Measurements from ENCODE around the gene AMN. TPM values are rescaled to one million over a fixed set of nuclear protein-coding genes. Genes with fewer than 3 reads are reported as not detected.

The AMN gene
- total RNA-seq, 1 experiment from 2014 or later = 21.8 TPM

DNA sequence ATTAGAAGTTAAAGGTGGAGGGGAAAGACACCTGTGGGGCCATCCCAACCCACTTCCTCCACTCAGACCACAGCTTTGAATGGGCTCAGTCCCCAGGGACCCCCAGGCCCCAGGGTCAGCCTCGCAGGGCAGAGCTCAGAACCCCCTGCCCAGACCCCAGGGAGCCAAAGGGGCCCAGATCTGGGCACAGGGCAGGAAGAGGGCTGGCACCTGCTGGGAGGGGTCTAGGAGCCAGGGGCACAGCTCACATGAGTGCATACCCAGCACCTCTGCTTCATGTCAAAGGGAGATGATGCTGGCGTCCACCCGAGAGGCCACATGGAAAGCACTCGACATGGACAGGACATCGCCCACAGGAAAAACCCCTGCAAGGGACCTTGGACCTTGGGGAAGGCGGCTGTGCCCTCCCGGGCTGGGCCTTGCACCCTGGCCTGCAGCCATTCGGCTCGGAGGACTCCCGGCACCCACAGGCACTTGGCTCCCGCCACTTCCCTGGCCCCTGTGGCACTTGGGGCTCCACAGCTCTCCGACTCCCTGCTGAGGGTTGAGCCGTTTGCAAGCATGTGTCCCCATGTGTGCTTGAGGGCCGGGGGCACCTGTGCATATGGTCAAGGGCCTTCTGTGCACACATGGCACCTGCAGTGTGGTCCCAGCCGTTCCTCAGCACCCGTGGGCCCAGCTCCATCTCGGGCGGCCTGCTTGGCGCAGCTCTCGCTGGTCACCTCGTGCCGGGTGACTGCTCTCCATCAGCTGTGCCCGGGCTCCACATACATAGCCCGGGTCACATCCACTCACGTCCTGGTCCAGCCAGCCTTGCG is 7.8 kb upstream of the AMN start:
- H4K20me1 ChIP-seq (ENCODE audit: insufficient read depth) = no peaks in the 10 kb centered on the region
- POLR2A ChIA-PET (ENCODE audit: unreplicated experiment) = interaction anchor here (0.7 kb wide), 1 partner anchor 326 kb away, joined by 8 read pairs; no protein-coding TSS in a partner anchor
- no peak overlapping the region for H3K4me2 ChIP-seq
- H3K9me3 ChIP-seq (ENCODE audit: insufficient read depth, low read depth) = no peaks in the 10 kb centered on the region
- CTCF ChIA-PET = no interaction called here
- no peak overlapping the region for H3K4me3 ChIP-seq
- BruUV-seq (replicated peaks) = no TSS peak
- intact Hi-C loops (cut with micrococcal nuclease; ENCODE audit: unreplicated experiment) = loop anchor here (5.0 kb wide), 1 partner anchor 477 kb away; no protein-coding TSS in a partner anchor
- no peak for TF ChIP-seq EZH2 (IDR thresholded peaks at IDR 0.05; ENCODE audit: low read depth)
- TF ChIP-seq, protein P1, sequence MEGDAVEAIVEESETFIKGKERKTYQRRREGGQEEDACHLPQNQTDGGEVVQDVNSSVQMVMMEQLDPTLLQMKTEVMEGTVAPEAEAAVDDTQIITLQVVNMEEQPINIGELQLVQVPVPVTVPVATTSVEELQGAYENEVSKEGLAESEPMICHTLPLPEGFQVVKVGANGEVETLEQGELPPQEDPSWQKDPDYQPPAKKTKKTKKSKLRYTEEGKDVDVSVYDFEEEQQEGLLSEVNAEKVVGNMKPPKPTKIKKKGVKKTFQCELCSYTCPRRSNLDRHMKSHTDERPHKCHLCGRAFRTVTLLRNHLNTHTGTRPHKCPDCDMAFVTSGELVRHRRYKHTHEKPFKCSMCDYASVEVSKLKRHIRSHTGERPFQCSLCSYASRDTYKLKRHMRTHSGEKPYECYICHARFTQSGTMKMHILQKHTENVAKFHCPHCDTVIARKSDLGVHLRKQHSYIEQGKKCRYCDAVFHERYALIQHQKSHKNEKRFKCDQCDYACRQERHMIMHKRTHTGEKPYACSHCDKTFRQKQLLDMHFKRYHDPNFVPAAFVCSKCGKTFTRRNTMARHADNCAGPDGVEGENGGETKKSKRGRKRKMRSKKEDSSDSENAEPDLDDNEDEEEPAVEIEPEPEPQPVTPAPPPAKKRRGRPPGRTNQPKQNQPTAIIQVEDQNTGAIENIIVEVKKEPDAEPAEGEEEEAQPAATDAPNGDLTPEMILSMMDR (conservative IDR thresholded peaks at IDR 0.05) = no peak
- no peak for DNase-seq
- no peaks in the 10 kb centered on the region for H3K79me2 ChIP-seq (ENCODE audit: low read depth)
- no peak overlapping the region for H3K27ac ChIP-seq
- H2AFZ ChIP-seq = no peak overlapping the region
- H3K4me1 ChIP-seq (replicated peaks; ENCODE audit: insufficient read depth) = no peaks in the 10 kb centered on the region
- no peaks in the 10 kb centered on the region for H3K9me2 ChIP-seq (ENCODE audit: insufficient read depth)
- H3F3A ChIP-seq (ENCODE audit: insufficient read depth, low read depth) = no peaks in the 10 kb centered on the region; the same call in none of the 2 replicates
- no peaks in the 10 kb centered on the region for H3K27me3 ChIP-seq (ENCODE audit: insufficient read depth, low read depth)
- H3K36me3 ChIP-seq (ENCODE audit: low read depth) = no peaks in the 10 kb centered on the region

DNA sequence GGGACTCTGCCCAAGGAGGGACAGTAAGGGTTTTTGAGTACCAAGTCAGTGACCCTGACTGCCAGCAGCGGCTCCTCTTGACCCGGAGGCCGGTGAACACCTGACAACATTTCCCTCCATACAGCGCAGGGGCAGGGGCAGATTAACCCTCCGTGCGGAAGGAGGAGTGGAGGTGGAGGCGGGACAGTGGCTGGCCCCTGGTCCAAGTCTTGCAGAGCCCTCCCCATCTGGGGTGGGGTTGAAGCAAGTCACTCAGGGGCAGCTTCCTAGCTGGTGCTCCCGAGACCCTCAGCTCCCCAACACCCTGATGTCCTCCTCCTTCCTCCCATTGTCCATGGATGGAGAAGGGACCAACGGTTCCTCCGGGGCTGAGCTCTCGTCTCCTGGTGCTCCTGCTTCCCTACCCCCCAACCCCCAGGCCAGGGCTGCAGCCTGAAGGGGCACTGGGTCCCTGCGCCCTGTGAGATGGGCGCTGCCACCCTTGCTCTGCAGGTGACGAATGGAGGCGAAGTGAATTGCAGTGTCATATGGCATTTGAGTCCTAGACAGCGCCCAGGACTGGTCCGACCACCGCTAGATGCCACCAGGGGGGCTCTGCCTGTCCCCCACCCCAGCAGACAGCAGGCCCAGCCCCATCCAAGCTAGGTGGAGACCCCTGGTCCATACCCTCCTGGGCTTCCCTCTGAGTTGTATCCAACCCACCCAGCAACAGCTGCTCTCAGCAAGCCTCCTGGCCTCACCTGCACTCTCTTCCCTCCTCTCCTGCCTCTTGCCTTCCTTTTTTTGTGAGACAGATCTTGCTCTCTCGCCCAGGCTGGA is 7.0 kb upstream of the AMN start:
- POLR2A ChIA-PET (ENCODE audit: unreplicated experiment) = interaction anchor here (0.7 kb wide), 1 partner anchor 327 kb away, joined by 8 read pairs; no protein-coding TSS in a partner anchor

More for the DNA sequence above, 7.0 kb upstream of the AMN start:
- no TSS peak for BruUV-seq (replicated peaks)
- Histone ChIP-seq H3K9me3 (ENCODE audit: insufficient read depth, low read depth) (no peaks in the 10 kb centered on the region; the same call in 1 of the 2 replicates), H3K4me3 (no peak overlapping the region), H4K20me1 (ENCODE audit: insufficient read depth) (no peaks in the 10 kb centered on the region), H3K4me1 (replicated peaks; ENCODE audit: insufficient read depth) (no peaks in the 10 kb centered on the region), H3K79me2 (ENCODE audit: low read depth) (no peaks in the 10 kb centered on the region), H3K36me3 (ENCODE audit: low read depth) (no peaks in the 10 kb centered on the region), H2AFZ (no peak overlapping the region), H3K27ac (no peak overlapping the region), H3F3A (ENCODE audit: insufficient read depth, low read depth) (no peaks in the 10 kb centered on the region; the same call in none of the 2 replicates), H3K9me2 (ENCODE audit: insufficient read depth) (no peaks in the 10 kb centered on the region), H3K4me2 (no peak overlapping the region), H3K27me3 (ENCODE audit: insufficient read depth, low read depth) (no peaks in the 10 kb centered on the region)
- CTCF ChIA-PET = interaction anchor here (0.6 kb wide), 1 partner anchor 220 kb away, joined by 3 read pairs; no protein-coding TSS in a partner anchor
- DNase-seq = no peak
- intact Hi-C loops (cut with micrococcal nuclease; ENCODE audit: unreplicated experiment) = loop anchor here (5.0 kb wide), 1 partner anchor 478 kb away; no protein-coding TSS in a partner anchor
- TF ChIP-seq, protein P1 (conservative IDR thresholded peaks at IDR 0.05) = no peak
- no peak for TF ChIP-seq EZH2 (IDR thresholded peaks at IDR 0.05; ENCODE audit: low read depth)
